K562 (cell line): ENCODE results near the gene KDF1. TPM values are rescaled to one million over a fixed set of nuclear protein-coding genes. Genes with fewer than 3 reads are reported as not detected.

ENCODE experiments used
- ATAC-seq: fragments of 200-7000 bp; cut with Tn5 transposase; 3 replicates; pipeline ENCODE4 v1.9.1; 2020; ENCODE audit warnings: moderate library complexity
- BruUV-seq: library from RNA; stranded (reverse); fragments of 400-500 nt; replicated peaks from 2 replicates; lab custom pipeline; 2021; lab: Mats Ljungman, UMichigan
- CTCF ChIA-PET: fragments of 300-600 bp; formaldehyde crosslinking; extraction: SDS; loops from one replicate; lab custom pipeline; 2021; ENCODE audit warnings: low intra/inter-chr PET ratio; lab: Yijun Ruan, JAX
- POLR2A ChIA-PET: fragments of 300-600, 350-650 bp; sonication (Branson Sonifier 250); formaldehyde crosslinking; extraction: SDS; loops from one replicate; lab custom pipeline; 2021; ENCODE audit warnings: antibody characterized with exemption, inconsistent platforms; lab: Yijun Ruan, JAX
- DNase-seq, 4 experiments: peaks; one replicate each; pipeline versions ENCODE4 v3.0.0 to v3.0.0-alpha.2; 2011 to 2018; ENCODE audit warnings: low spot score in 3 of 4, mixed read lengths in 3 of 4; ENCODE audit errors: extremely low read depth in 1 of 4
- FAIRE-seq: peaks from 2 replicates; lab custom pipeline; 2011; peaks lifted over from hg19 to GRCh38; lab: Jason Lieb, UNC
- H2AFZ ChIP-seq: 2 replicates; pipeline ENCODE4 v1.6.0; 2011; ENCODE audit warnings: low read depth, low read length, control low read depth, inconsistent platforms
- H3K27ac ChIP-seq: fragments of 200-600 bp; 3 replicates; pipeline ENCODE4 v1.8.0; 2011; ENCODE audit warnings: low read depth, mild to moderate bottlenecking, control low read depth, inconsistent platforms, low read length, moderate library complexity, mixed read lengths; ENCODE audit errors: extremely low read depth
- H3K27me3 ChIP-seq, 2 experiments: fragments of 300-600 bp in 1 of 2; 2 replicates in 1 of 2; 3 replicates in 1 of 2; pipeline versions ENCODE4 v1.6.0 to v1.8.0; 2011; ENCODE audit warnings: inconsistent platforms in 2 of 2, low read length in 2 of 2, mild to moderate bottlenecking in 1 of 2, mixed read lengths in 1 of 2, moderate library complexity in 1 of 2; ENCODE audit not compliant: control insufficient read depth in 2 of 2, insufficient read depth in 2 of 2
- H3K36me3 ChIP-seq: fragments of 300-600 bp; 3 replicates; pipeline ENCODE4 v1.8.0; 2011; ENCODE audit warnings: mild to moderate bottlenecking, low read length, inconsistent platforms; ENCODE audit not compliant: control insufficient read depth, insufficient read depth
- H3K4me1 ChIP-seq, 2 experiments: fragments of 200-600 bp in 1 of 2; replicated peaks in 1 of 2; 2 replicates in 1 of 2; 3 replicates in 1 of 2; pipeline versions ENCODE4 v1.5.1 to v1.8.0; 2011; ENCODE audit warnings: inconsistent platforms in 2 of 2, low read length in 2 of 2, mild to moderate bottlenecking in 1 of 2, mixed read lengths in 1 of 2, moderate library complexity in 1 of 2; ENCODE audit not compliant: control insufficient read depth in 2 of 2, insufficient read depth in 2 of 2
- H3K4me2 ChIP-seq: 2 replicates; pipeline ENCODE4 v1.6.1; 2011; ENCODE audit warnings: low read length, control low read depth, inconsistent platforms, mixed read lengths; ENCODE audit not compliant: insufficient read depth
- H3K4me3 ChIP-seq: fragments of 200-600 bp; sonication (generic), shearing (Covaris generic); 2 replicates; pipeline ENCODE4 v1.5.1; 2016; ENCODE audit warnings: control low read depth, inconsistent platforms
- H3K79me2 ChIP-seq: fragments of 200-600 bp; 3 replicates; pipeline ENCODE4 v1.8.0; 2011; ENCODE audit warnings: low read length, inconsistent platforms; ENCODE audit not compliant: control insufficient read depth, insufficient read depth
- H3K9ac ChIP-seq, 2 experiments: 2 replicates each; pipeline versions ENCODE4 v1.6.0 to v1.6.1; 2011; ENCODE audit warnings: low read depth in 2 of 2, low read length in 2 of 2, control low read depth in 1 of 2, inconsistent platforms in 1 of 2, mild to moderate bottlenecking in 1 of 2, mixed read lengths in 1 of 2; ENCODE audit not compliant: insufficient read depth in 1 of 2
- H3K9me1 ChIP-seq: one replicate; pipeline ENCODE4 v1.6.0; 2011; ENCODE audit warnings: inconsistent platforms, mild to moderate bottlenecking, low read length, moderate library complexity; ENCODE audit not compliant: control insufficient read depth, insufficient read depth
- H3K9me3 ChIP-seq: replicated peaks from 2 replicates; pipeline ENCODE4 v1.5.1; 2011; ENCODE audit warnings: low read depth, low read length, inconsistent platforms; ENCODE audit not compliant: control insufficient read depth, insufficient read depth
- H4K20me1 ChIP-seq: replicated peaks from 2 replicates; pipeline ENCODE4 v1.6.1; 2011; ENCODE audit warnings: low read length, inconsistent platforms, mixed read lengths; ENCODE audit not compliant: control insufficient read depth, insufficient read depth
- CEBPZ ChIP-seq: fragments of 150-350 bp; IDR thresholded peaks from 2 replicates; pipeline ENCODE4 v1.6.1; 2014; ENCODE audit warnings: low read depth, mild to moderate bottlenecking, low read length, borderline replicate concordance
- IRF1 ChIP-seq: sonication (generic); formaldehyde crosslinking; IDR thresholded peaks from 2 replicates; pipeline ENCODE4 v1.8.0; 2022; ENCODE audit warnings: missing genetic modification reagents, mild to moderate bottlenecking, borderline replicate concordance
- KAT2B ChIP-seq: IDR thresholded peaks from one replicate; pipeline ENCODE4 v1.6.1; 2012; ENCODE audit warnings: low read depth, mild to moderate bottlenecking, control low read depth, inconsistent platforms, low read length, moderate library complexity
- SMARCA4 ChIP-seq: fragments of 450-650 bp; IDR thresholded peaks from 2 replicates; pipeline ENCODE4 v1.6.1; 2016
- TBP ChIP-seq: optimal IDR thresholded peaks from 2 replicates; pipeline ENCODE3; 2011; ENCODE audit warnings: low read depth, low read length, improper control_type of control experiment
- THAP12 ChIP-seq: fragments of 250-450 bp; sonication (Bioruptor Pico); IDR thresholded peaks from 2 replicates; pipeline ENCODE4 v1.9.0; 2021; ENCODE audit warnings: mild to moderate bottlenecking, inconsistent platforms
- ZBTB49 ChIP-seq: sonication (generic); formaldehyde crosslinking; IDR thresholded peaks from 2 replicates; pipeline ENCODE4 v1.8.0; 2022; ENCODE audit warnings: missing genetic modification reagents, mild to moderate bottlenecking, borderline replicate concordance
- WGBS: fragments of 100-300 bp; shearing (Covaris generic); methylation state at CpG from one replicate; pipeline ENCODE4 v1.1.6; 2016; ENCODE audit warnings: low coverage, mixed read lengths; ENCODE audit not compliant: insufficient coverage; ENCODE audit errors: missing lambda C conversion rate; 5-methylcytosine and 5-hydroxymethylcytosine counted together
- in situ Hi-C: fragments of 300-500 bp; cut with MboI; formaldehyde crosslinking; loops from 4 replicates; pipeline ENCODE4 v1.15.0; 2018; ENCODE audit warnings: inconsistent platforms, mixed read lengths
- intact Hi-C: fragments of 100-400 bp; cut with micrococcal nuclease; formaldehyde crosslinking; loops from 2 replicates; pipeline ENCODE4 v1.14.2; 2022
- polyA plus RNA-seq, 8 experiments: library from polyadenylated mRNA; depleted of rRNA in 4 of 8; stranded (reverse) in 5 of 8; unstranded in 3 of 8; fragments of >200 nt; fragmentation: Nextera tagmentation in 2 of 8; fragmentation: Illumina TruSeq in 1 of 8; extraction: Ambion mirVana in 2 of 8; extraction: Trizol in 1 of 8; gene quantifications; 2 replicates each; pipeline versions ENCODE4 v1.2.1 to v1.2.3, GENCODE V29; 2011 to 2014; ENCODE audit warnings: inconsistent platforms in 1 of 8, missing spikeins in 1 of 8
- total RNA-seq, 7 experiments: library from RNA; depleted of rRNA in 6 of 7; stranded (reverse); fragments of >200 nt in 6 of 7; fragmentation: Illumina TruSeq in 2 of 7; extraction: Trizol in 2 of 7; gene quantifications; 2 replicates each; pipeline versions ENCODE4 v1.2.1 to v1.2.3, GENCODE V29; 2011 to 2021; ENCODE audit warnings: low replicate concordance in 1 of 7

Gene KDF1
- total and polyA plus RNA-seq, 9 of the 15 experiments (the other 6 are each of a cell fraction or from before 2014, with no cell fraction given): 0.38 to 1.9 (median 0.83) TPM

GRCh38 chr1:27000817-27001460, 40.7 kb upstream of the KDF1 start:
- Histone ChIP-seq H3K27me3 (no peaks in the 10 kb centered on the region; a peak in 1 of 5 replicates), H3K4me3 (no peak overlapping the region), H3K9me3 (no peaks in the 10 kb centered on the region), H3K79me2 (no peaks in the 10 kb centered on the region), H3K9ac (no peak overlapping the region), H3K36me3 (no peaks in the 10 kb centered on the region), H2AFZ (no peak overlapping the region), H3K4me2 (no peak overlapping the region), H4K20me1 (no peaks in the 10 kb centered on the region), H3K4me1 (peaks cover 21 to 27% of the 10 kb centered on the region in 2 experiments)
- POLR2A ChIA-PET: no interaction called here
- DNase-seq (peak in 1 of 4 experiments; percentile 13), ATAC-seq (no peak)
- intact Hi-C loops: no loop called here
- BruUV-seq: no TSS peak
- no peak for TF ChIP-seq SMARCA4
- TF ChIP-seq THAP12: no peak
- no peak for TF ChIP-seq IRF1
- no peak for TF ChIP-seq ZBTB49 (CRISPR knock-in tag)
- no peak for TF ChIP-seq KAT2B
- no peak for TF ChIP-seq TBP
- no peak for TF ChIP-seq CEBPZ
- TF ChIP-seq, all 486 proteins: peak for 0
- H3K9me1 ChIP-seq: no peaks in the 10 kb centered on the region
- WGBS: 42% methylated on average over 8 of the region's 8 CpGs
- in situ Hi-C loops: no loop called here
- FAIRE-seq: peak; percentile 63
- CTCF ChIA-PET: no interaction called here
- no peak overlapping the region for H3K27ac ChIP-seq
